Tibial artery (tissue), 4 donors: Measurements from ENCODE around the gene MOK.

ENCODE experiments used
- DNase-seq, 2 donors: peaks; one replicate each; pipeline ENCODE4 v3.0.0-alpha.2; 2019
- H3K27ac ChIP-seq, 2 donors: fragments of 200-600 bp; sonication (generic) in 1 of 2; 1 replicate in 1 of 2; 2 replicates in 1 of 2; pipeline ENCODE4 v1.5.1; 2018 to 2019; ENCODE audit warnings: mild to moderate bottlenecking in 1 of 2
- H3K27me3 ChIP-seq, 2 donors: fragments of 200-600 bp; sonication (generic) in 1 of 2; one replicate each; pipeline versions ENCODE4 v1.5.1 to v1.6.0; 2016 to 2019
- H3K36me3 ChIP-seq, 3 donors: fragments of 200-600 bp; sonication (generic) in 2 of 3; one replicate each; pipeline ENCODE4 v1.5.1; 2016 to 2019; ENCODE audit warnings: mild to moderate bottlenecking in 2 of 3
- H3K4me1 ChIP-seq, 4 donors: fragments of 200-600 bp; sonication (generic) in 2 of 4; 1 replicate in 3 of 4; 2 replicates in 1 of 4; pipeline ENCODE4 v1.5.1; 2016 to 2019
- H3K4me3 ChIP-seq, 2 donors: fragments of 200-600 bp; sonication (generic) in 1 of 2; 1 replicate in 1 of 2; 2 replicates in 1 of 2; pipeline ENCODE4 v1.5.1; 2018 to 2019; ENCODE audit warnings: mild to moderate bottlenecking in 2 of 2
- H3K9me3 ChIP-seq, 3 donors: fragments of 200-600 bp; sonication (generic) in 1 of 3; one replicate each; pipeline ENCODE4 v1.5.1; 2016 to 2019
- intact Hi-C: fragments of 100-400 bp; cut with DNase I; formaldehyde crosslinking; loops from one replicate; pipeline ENCODE4 v1.15.0; 2023; ENCODE audit warnings: low total_unique reads
- TF ChIP-seq, protein P1 (sequence below), 2 experiments: fragments of 200-600 bp in 1 of 2; fragments of 450-650 bp in 1 of 2; IDR thresholded peaks; one replicate each; pipeline ENCODE4 v1.5.1; 2017 to 2019; ENCODE audit warnings: antibody characterized with exemption in 2 of 2, mild to moderate bottlenecking in 1 of 2, moderate library complexity in 1 of 2

Gene MOK

DNA sequence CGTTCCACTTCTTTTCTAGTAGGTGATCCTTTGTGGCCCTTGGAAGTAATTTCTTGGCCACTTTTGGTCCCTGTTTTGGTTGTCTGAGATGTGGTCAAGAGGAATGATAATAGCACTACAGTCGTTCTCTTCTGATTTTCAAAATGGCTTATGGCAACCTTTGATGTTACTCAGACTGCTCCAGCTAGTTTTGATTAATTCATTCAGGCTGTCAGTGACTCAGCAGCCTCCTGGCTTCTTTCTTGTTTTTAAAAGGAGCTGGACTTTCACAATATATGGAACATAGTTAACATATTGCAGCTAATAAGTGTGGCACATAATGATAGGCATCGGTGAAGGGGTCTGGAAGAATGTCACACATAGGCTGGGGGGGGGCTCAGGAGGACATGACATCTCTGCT lies 117.9 kb downstream of the MOK start:
- no peak overlapping the region for H3K27ac ChIP-seq
- intact Hi-C loops: no loop called here
- DNase-seq: no peak
- TF ChIP-seq, protein P1, sequence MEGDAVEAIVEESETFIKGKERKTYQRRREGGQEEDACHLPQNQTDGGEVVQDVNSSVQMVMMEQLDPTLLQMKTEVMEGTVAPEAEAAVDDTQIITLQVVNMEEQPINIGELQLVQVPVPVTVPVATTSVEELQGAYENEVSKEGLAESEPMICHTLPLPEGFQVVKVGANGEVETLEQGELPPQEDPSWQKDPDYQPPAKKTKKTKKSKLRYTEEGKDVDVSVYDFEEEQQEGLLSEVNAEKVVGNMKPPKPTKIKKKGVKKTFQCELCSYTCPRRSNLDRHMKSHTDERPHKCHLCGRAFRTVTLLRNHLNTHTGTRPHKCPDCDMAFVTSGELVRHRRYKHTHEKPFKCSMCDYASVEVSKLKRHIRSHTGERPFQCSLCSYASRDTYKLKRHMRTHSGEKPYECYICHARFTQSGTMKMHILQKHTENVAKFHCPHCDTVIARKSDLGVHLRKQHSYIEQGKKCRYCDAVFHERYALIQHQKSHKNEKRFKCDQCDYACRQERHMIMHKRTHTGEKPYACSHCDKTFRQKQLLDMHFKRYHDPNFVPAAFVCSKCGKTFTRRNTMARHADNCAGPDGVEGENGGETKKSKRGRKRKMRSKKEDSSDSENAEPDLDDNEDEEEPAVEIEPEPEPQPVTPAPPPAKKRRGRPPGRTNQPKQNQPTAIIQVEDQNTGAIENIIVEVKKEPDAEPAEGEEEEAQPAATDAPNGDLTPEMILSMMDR (IDR thresholded peaks at IDR 0.05): no peak
- H3K4me3 ChIP-seq: no peak overlapping the region
- no peaks in the 10 kb centered on the region for H3K27me3 ChIP-seq
- peaks cover 0 to 33% (median 18%) of the 10 kb centered on the region in 4 donors for H3K4me1 ChIP-seq
- H3K36me3 ChIP-seq: no peaks in the 10 kb centered on the region
- H3K9me3 ChIP-seq: no peaks in the 10 kb centered on the region

DNA sequence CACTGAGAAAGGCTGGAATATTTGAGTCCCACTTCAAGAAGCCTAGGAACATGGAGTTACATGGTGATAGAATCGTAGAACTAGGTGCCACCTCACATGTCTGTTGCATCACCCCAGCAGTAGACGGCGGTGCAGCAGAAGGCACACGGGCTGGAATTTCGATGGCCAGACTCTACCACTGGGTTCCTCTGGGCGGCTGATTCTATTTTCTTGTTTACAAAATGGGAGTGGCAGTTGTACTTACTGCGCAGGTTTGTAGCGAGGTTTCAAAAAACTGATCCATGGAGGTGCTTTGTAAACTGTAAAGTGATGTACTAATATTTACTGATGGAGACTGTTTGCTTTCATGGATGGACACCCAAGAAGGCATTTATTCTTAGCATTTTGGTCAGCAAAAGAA lies 119.6 kb downstream of the MOK start:
- H3K9me3 ChIP-seq: no peaks in the 10 kb centered on the region
- no peak for DNase-seq
- peaks cover 0 to 39% (median 20%) of the 10 kb centered on the region in 4 donors for H3K4me1 ChIP-seq
- intact Hi-C loops: no loop called here
- no peaks in the 10 kb centered on the region for H3K36me3 ChIP-seq
- no peaks in the 10 kb centered on the region for H3K27me3 ChIP-seq
- TF ChIP-seq, protein P1 (IDR thresholded peaks at IDR 0.05): no peak
- no peak overlapping the region for H3K27ac ChIP-seq
- no peak overlapping the region for H3K4me3 ChIP-seq

DNA sequence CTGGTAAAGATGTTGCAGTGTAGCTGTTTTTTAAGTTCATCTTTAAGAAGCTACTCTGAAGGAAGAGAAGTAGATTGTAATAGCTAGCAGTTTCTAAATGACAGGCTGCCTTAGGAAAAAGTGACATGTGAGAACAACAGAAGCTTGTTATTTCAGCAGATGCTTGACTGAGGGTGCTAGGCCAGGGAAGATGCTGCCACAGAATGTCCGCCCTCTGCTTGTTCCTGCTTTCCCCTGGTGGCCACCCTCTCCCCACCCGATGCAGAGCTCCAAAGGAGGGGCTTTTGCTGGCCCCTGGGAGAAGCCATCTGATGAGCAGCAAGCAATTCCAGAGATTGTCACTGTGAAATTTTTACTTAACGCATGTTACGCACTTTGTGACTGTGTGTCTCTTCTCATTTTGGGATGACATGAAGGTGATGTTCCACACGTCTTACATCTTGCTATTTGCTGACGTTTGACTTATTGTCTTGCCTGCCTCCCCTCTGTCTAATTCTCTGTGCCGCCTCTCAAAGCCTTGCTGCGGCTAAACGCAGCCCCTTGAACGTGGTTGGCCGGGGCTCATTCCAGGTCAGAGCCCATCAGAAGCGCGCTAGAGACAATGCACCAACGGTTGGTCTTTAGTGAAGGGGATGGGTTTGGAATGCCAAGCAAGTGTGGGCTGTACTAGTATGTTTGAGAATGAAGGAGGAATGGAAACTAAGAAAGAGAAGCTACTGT lies 120.5 kb downstream of the MOK start:
- Histone ChIP-seq H3K27ac (no peak overlapping the region), H3K9me3 (no peaks in the 10 kb centered on the region), H3K4me3 (no peak overlapping the region), H3K4me1 (peaks cover 0 to 39% (median 20%) of the 10 kb centered on the region in 4 donors), H3K27me3 (no peaks in the 10 kb centered on the region), H3K36me3 (no peaks in the 10 kb centered on the region)
- DNase-seq: no peak
- intact Hi-C loops: no loop called here
- TF ChIP-seq, protein P1 (IDR thresholded peaks at IDR 0.05): no peak

DNA sequence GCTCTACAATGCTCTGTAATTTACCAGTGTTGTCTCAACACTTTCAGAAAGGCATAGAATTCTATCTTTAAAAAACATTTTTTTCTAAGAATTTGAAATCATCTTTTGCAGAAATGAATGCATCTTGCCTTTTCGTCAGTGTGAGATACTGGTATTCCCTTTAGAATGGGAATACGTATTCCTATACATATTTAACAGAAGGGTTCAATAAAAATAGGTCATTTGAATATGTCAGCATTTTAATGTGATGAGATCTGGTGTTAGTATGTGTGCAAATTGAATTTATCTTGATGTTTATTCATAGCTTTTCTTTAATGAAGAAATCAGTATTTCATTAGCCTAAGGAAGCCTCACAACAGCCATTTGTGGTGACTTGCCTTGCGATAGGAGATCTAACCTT lies 121.1 kb downstream of the MOK start:
- Histone ChIP-seq H3K4me1 (peaks cover 0 to 39% (median 20%) of the 10 kb centered on the region in 4 donors), H3K27ac (no peak overlapping the region), H3K27me3 (no peaks in the 10 kb centered on the region), H3K9me3 (no peaks in the 10 kb centered on the region), H3K36me3 (no peaks in the 10 kb centered on the region), H3K4me3 (no peak overlapping the region)
- TF ChIP-seq, protein P1 (IDR thresholded peaks at IDR 0.05): no peak
- no peak for DNase-seq
- intact Hi-C loops: no loop called here

DNA sequence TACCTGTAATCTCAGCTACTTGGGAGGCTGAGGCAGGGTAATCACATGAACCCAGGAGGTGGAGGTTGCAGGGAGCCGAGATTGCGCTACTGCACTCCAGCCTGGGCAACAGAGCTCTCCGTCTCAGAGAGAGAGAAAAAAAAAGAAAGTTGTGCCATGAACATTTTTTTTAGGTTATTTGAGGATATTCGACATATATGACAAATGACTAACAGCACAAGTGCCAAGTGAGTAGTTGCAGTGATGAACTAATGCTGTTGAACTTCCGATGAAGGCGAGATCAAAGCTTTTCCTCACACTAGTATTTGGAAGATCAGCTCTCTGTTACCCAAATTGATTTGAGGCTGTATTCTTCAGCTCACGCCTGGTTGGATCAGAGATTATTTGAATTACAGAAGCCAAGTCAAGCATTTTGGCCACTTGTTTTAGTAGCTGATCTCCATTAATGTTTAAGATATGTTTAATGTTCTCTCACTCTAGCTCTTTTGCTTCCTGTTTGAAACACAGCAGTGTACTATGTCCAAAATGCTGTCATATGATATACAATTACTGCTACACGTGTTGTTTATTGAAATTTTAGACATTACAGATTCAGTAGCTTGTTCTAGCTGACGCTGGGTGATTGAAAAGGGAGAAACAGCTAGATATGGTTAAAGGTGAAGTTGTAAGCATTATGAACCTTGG lies 121.9 kb downstream of the MOK start:
- intact Hi-C loops: no loop called here
- Histone ChIP-seq H3K36me3 (peaks cover 0 to 4% (median 0%) of the 10 kb centered on the region in 3 donors), H3K4me1 (peaks cover 0 to 35% (median 18%) of the 10 kb centered on the region in 4 donors), H3K27ac (no peak overlapping the region), H3K4me3 (no peak overlapping the region), H3K27me3 (no peaks in the 10 kb centered on the region), H3K9me3 (no peaks in the 10 kb centered on the region)
- TF ChIP-seq, protein P1 (IDR thresholded peaks at IDR 0.05): no peak
- no peak for DNase-seq
